Measurements from ENCODE around the gene MMP17. TPM values are rescaled to one million over a fixed set of nuclear protein-coding genes. Genes with fewer than 3 reads are reported as not detected.

The MMP17 gene
- total RNA-seq (2014; rRNA removed; shearing (Covaris generic)), result 25.7 and 26.2 TPM in 2 replicates

GRCh38 chr12:131827961-131828534, at the start of gene MMP17:
TSS of gene MMP17 (plus strand) at chr12:131828393. CDS start at chr12:131828495, 102 bp downstream.

GRCh38 chr12:131894313-131894860, 66.2 kb downstream of the MMP17 start, which contains the start of gene ULK1:
TSS of gene ULK1 (plus strand) at chr12:131894622. CDS start at chr12:131895002, 380 bp downstream.

Small RNA genes lying within 50 kb of the gene (small RNA-seq; reads per million reads assigned to genes)
- 0.21 reads per million for gene RNA5SP378
- gene RNU6-1017P, result not detected

Other genes starting within 250 kb of the MMP17 start
- 63.0 and 70.7 TPM in 2 replicates for gene SFSWAP, start 117.3 kb upstream of the MMP17 start, total RNA-seq (2014; rRNA removed; shearing (Covaris generic))
- 5.7 and 7.2 TPM in 2 replicates for gene ULK1, start 66.2 kb downstream of the MMP17 start, total RNA-seq (2014; rRNA removed; shearing (Covaris generic))
- 40.1 and 44.0 TPM in 2 replicates for gene PUS1, start 100.9 kb downstream of the MMP17 start, total RNA-seq (2014; rRNA removed; shearing (Covaris generic))
- 16.3 and 18.1 TPM in 2 replicates for gene EP400, start 121.5 kb downstream of the MMP17 start, total RNA-seq (2014; rRNA removed; shearing (Covaris generic))